Cortex of kidney (tissue), 1 donor: ENCODE results near the gene ANK2.
"Not testable (repeated sequence)": the region's sequence is repeated elsewhere in the genome, so short reads cannot be mapped to it uniquely, and the experiment has no call there.

Source experiments
- DNase-seq: peaks from one replicate; lab custom pipeline; 2025; lab: John Stamatoyannopoulos, UW

The ANK2 gene

DNA sequence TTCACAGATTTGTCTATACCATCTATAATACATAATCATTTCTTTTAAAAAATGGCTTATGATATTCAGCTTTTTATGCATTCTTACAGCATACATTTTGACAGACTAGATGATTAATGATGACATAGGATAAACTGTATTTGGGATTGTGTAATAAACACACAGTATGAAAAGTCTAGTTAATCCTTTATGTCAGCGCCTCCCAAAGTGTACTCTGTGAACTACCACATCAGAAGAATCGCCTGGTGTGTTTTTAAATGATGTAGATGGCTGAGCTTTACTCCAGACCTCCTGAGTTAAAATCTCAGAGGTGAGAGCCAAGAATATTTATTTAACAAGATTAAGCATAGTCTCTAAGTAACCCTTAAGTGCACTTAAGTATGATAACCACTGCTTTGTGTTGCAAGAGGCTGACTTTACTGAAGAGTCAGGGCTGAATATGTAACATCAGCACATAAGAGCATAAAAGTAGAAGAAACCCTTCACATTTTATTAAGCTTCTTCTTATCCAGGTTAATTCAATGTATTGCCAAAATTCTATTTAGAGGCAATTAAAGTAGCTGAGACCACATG is 104.2 kb downstream of the ANK2 start:
- DNase-seq: no peak

DNA sequence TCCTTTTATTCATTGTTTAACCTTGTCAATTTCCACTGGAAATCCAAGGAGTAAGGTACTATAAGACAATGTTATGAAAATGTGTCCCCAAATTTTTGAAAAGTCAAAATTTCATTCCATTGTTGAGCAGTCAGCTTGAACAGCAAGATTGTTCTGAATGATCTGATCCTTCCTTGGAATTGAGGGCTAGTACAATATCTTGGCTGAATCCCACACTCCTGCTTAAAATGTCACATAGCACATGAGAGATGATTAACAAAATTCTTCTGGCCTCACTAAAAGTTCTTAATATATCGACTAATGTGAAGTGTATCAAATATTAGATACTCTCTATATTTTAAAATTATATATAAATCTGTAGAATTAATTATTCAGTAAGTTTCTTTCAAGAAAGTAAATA is 104.8 kb downstream of the ANK2 start:
- DNase-seq: no peak

DNA sequence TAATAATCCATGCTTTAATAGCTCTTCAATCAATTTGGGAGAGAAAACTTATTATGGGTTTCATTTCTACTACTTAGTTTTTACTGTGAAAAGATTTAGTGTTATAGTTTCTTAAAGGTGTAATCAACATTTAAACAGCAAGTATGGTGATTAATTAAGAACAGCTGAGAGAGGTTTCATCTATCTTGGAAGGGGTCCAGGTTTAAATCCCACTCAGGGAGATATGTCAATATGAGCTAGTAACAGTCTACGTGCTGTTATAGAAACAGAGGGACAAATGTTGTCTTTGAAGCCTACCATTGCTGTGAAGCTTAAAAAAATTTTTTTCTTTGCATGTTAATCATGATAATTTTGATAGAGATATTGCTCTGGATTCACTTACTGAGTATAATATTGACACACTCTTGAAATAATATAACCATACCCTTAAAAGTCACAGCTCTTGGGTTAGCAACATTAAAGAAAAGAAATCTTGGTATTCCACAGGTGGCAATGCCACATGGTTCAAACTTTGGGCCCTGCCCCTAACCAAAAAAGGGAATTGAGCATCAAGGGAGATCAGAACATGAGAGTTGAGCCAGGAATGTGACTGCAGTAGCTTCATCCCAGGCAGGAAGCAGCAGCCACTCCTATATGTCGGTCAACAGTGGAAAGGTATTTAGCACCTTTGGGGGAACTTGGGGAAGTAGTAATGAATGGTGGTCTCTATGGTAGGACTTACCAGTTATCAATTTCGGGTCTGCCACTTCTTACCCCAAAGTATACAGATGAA is 107.8 kb downstream of the ANK2 start:
- DNase-seq: no peak

DNA sequence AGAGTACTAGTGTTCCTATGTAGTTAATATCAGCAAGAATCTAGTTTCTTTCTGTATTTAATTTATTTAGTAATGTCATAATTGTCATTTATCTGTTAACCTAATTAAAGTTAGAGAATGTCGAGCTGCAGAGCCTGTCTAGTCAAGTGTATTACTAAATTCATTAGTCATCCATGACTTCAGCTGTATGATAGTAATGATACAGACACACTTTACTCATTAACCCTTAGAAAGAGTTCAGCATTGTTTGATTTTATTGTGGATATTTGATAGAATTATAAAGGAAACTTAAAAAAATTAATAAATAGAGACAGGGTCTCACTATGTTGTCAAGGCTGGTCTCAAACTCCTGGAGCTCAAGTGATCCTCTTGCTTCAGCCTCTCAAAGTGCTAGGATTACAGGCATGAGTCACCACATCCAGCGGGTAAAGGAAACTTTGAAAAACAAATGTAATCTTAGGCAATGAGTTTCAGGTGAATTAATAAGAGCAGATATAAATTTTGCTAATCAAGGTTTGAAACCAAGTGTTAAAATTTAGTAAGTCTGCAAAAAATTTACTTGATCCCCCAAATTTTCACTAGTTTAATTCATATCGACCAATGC is 110.6 kb downstream of the ANK2 start:
- no peak for DNase-seq

- DNase-seq: no peak
Measured at GRCh38 chr4:113160548-113160947, 111.1 kb downstream of the ANK2 start.

DNA sequence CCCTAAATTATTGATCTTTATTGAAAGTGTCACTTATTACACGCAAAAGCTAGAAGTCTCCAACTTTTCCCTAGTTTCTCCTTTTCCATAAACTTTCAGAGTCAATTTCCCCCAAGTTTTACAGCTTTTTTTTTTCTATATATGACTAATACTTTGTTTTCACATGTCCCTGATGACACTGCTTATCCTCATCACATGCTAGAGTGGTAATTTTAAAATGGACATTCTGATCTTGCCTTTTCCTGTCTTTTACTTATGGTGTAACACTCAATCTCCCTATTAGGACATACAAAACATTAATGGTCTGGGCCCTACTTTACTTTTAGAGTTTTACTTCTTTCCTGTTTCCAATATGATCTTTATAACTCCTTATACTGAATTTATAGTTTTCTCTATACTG is 112.6 kb downstream of the ANK2 start:
- DNase-seq: no peak

DNA sequence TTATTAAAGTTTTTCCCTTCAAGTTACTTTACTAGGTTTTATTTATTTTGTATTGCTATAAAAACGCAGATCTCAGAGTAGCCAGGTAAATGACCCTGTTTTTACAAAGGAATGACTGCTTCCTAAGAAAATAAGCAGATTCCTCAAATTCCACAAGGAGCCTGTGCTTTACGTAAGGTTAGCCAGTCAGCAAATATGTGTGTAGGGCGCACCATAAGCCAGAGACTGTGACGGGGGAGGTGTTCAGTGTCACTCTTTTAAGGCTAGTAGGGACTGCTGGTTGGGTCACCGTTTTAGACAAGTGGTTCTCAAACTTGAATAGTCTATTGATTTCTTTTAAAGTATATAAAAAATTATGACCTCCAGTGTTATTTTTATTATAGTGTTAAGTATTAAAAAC is 119.9 kb downstream of the ANK2 start:
- DNase-seq: no peak

- DNase-seq: no peak
Measured at GRCh38 chr4:113170115-113170804, 120.8 kb downstream of the ANK2 start.

DNA sequence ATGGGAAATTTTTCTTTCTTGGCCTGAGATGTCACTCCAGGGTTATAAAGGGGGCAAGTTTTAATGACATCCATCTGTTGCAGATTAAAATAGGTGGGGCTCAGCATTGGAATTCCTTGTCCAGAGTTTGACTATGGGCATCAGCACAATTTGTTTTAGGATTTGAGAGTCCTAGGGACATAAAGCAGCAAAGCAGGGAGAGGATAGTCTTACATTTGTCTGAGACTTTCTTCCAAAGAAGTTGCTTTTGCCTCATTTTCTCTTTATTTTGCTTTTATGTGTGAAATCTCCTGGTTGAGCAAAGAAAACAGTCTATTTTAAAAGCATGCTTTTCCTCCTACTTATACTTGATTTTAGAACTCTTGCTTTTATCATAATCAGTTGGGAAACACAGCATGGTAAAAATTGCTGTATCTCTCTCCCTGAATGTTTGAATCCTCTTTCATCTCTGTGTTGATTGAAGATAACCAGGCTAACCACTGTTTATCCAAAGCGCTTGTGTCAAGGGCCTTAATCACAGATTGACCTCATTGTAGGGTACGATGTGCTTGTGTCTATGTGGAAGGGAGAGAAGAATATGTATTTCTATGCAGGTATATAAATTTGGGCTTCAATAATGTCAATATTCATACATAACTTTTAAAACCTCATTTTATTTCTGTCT is 121.5 kb downstream of the ANK2 start:
- no peak for DNase-seq

DNA sequence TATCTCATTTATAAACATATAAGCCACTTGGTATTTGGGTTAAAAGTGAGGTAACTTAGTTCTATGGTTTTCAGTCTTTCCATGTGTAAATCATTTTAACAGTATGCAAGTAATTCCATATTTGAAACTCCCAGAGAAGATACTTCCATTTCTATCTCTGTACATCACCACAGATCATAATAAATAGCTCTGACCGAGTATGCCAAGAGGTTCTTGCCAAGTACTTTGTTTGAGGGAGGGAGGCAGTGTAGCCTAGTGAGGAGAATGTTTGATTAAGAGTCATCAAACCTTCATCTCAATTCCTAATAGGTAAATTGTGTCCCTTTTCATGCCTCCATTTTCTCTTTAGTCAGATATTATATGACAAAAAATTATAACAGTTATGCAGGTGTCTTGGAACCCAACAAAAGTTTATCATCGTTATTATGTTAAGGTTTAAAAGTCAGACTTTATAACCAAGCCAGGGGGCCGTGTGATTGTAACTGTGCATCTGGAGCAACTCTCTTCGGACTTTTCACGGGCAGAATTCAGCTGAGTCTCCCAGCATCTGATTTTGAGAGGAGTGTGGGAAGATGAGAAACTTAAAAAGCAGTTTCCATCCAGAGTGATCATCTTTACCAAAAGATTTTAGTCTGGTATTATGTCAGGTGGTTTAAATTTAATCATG is 123.8 kb downstream of the ANK2 start:
- DNase-seq: no peak

DNA sequence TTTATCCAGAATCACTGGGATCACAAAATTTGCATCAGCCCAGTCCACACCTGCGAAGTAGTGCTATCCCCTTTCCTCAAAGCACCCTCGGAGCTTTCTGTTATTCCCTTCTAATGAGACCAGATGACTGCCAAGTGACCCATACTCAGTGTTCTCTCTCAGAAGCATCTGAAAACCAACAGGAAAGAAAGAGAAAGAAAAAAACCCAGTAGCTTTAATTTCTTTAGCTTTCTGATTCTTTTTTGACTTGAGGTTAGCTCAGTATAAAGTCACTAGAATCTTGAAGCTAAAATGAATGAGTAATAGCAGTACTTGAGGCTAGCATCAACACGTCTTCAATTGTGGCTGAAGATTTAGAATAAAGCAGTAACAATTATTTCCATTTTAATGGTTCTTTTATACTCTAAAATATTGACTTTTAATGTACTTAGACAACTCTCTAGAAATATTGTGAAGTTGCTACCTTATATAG is 124.4 kb downstream of the ANK2 start:
- DNase-seq: no peak

GRCh38 chr4:113179091-113179490 is 129.6 kb downstream of the ANK2 start:
- DNase-seq: no peak

DNA sequence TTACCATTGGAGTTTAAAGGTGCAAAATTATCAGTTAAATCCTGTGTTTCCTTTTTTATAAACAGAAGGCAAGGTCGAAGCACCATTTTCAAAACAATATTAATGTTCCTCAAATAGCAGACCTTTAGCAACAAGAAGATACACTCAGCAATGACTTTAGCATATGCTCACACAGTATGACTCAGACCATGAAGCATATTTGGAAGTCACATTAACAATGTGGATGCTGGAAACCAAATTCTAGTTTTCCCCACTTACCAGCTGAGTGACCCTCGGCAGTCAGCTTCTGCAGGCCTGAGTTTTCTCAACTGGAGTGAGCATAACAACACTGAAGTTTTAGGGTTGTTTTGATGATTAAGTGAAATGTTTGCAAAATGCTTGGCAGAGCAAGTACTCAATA is 130.5 kb downstream of the ANK2 start:
- no peak for DNase-seq

DNA sequence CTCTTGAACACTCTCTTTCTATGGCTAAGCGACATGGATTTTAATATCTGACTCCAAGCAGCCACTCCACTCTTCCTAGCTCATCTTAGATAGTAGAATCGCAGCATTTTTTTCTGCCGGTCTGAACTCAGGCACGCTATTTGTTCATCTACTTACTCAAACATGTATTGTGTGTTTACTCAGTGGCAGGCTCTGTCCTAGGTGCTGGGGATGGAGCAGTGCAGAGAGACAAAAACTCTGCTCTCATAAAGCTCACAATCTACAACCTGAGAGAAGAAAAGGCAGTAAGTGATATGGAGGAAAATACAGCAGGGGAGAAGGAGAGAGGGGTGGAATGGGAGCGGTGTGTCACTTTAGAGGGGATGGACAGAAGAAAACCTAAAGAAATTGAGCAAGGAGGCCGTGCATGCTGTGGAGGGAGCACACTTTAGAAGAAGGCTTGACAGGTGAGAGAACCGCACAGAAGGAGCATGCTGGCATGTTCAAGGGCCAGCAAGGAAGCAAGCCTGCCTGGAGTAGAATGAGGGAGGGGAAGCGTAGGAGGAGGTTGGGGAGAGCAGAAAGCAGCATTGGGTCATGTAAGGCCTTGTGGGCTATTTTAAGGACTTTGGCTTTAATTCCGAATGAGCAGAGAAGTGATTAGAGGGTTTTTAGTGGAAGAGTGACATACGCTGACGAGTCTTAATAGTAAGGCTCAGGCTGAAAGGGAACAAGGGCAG is 132.0 kb downstream of the ANK2 start:
- no peak for DNase-seq

DNA sequence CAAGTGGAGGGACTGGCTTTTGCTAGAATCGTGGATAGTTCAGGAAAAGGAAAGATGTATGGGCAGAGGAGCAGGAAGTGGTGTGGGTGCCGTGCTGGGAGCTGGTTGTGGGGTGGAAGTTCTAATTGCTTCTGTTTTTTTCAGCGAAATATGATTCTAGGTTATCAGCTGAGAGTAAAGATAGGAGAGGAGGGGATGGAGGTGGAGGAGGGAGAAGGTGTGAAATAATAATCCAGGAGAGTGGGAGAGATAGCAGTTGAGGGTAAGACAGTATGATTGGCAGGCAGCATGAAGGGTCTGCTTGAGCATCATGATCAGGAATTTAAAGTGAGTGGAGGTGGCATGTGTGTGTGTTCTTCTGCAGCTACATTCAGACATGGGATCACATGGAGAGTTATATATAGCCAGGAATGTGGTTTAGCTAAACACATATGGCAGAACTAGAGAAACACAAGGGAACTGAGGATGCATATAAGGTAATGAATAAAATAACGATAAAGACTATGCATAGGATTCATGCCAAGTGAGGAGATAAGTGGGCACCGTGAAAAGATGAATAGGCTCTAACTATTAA is 133.7 kb downstream of the ANK2 start:
- DNase-seq: no peak

- DNase-seq: not testable (repeated sequence)
Measured at GRCh38 chr4:113186220-113186619, 136.8 kb downstream of the ANK2 start.

GRCh38 chr4:113186913-113187312 is 137.5 kb downstream of the ANK2 start:
- DNase-seq: no peak

GRCh38 chr4:113187358-113187757 is 137.9 kb downstream of the ANK2 start:
- DNase-seq: no peak

- no peak for DNase-seq
Measured at GRCh38 chr4:113189546-113189945, 140.1 kb downstream of the ANK2 start.

DNA sequence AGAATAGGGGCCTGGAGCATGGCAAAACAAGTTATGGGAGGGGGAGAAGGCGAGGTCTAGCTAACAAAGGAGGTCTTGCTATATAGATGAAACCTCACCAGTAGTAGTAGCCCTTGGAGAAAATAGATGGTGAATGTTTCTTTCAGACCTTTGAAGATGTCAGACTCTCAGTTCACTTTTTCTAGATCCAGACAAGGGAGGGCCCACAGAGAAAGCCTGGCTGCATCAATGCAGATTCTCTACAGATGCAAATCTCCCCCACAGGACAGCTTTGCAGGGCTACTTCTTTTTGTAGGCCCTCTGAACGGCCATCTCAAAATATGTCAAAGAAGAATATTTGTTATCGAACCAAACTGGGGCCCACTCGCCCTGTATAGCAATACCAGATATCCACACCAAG is 159.7 kb downstream of the ANK2 start:
- no peak for DNase-seq
